Measurements from ENCODE around the gene DET1.
A peak's percentile ranks its signal among the peaks of the same experiment; 100 is the strongest.
"Not testable (repeated sequence)": the region's sequence is repeated elsewhere in the genome, so short reads cannot be mapped to it uniquely, and the experiment has no call there.

DET1 gene

GRCh38 chr15:88568589-88568988 is 22.1 kb upstream of the DET1 start:
- H3K36me3 ChIP-seq (ENCODE audit: control insufficient read depth, insufficient read depth, low read length): no peaks in the 10 kb centered on the region
- WGBS, 2 experiments (ENCODE audit: insufficient coverage in 2 of 2): 74 to 89% methylated on average over 4 to 6 of the region's 6 CpGs
- H3K27ac ChIP-seq (ENCODE audit: low read depth, low read length, severe bottlenecking): no peak overlapping the region

GRCh38 chr15:88564741-88565140 is 18.3 kb upstream of the DET1 start:
- Histone ChIP-seq H3K27ac (ENCODE audit: low read depth, low read length, severe bottlenecking) (no peak overlapping the region), H3K4me1 (ENCODE audit: control insufficient read depth, insufficient read depth, low read length, poor library complexity, severe bottlenecking) (peaks cover 5% of the 10 kb centered on the region), H3K36me3 (ENCODE audit: control insufficient read depth, insufficient read depth, low read length) (no peaks in the 10 kb centered on the region), H3K4me3 (ENCODE audit: extremely low read depth, insufficient read depth, low read length, poor library complexity, severe bottlenecking) (no peak overlapping the region), H3K9me3 (ENCODE audit: control insufficient read depth, low read length) (no peaks in the 10 kb centered on the region)
- 94 to 96% methylated on average over 3 of the region's 3 CpGs for WGBS, 2 experiments (ENCODE audit: insufficient coverage in 2 of 2)

More at GRCh38 chr15:88568589-88568988, 22.1 kb upstream of the DET1 start:
- Histone ChIP-seq H3K4me3 (ENCODE audit: extremely low read depth, insufficient read depth, low read length, poor library complexity, severe bottlenecking) (no peak overlapping the region), H3K9me3 (ENCODE audit: control insufficient read depth, low read length) (no peaks in the 10 kb centered on the region), H3K4me1 (ENCODE audit: control insufficient read depth, insufficient read depth, low read length, poor library complexity, severe bottlenecking) (peaks cover 5% of the 10 kb centered on the region)

GRCh38 chr15:88563638-88564037 is 17.2 kb upstream of the DET1 start:
- Histone ChIP-seq H3K4me1 (ENCODE audit: control insufficient read depth, insufficient read depth, low read length, poor library complexity, severe bottlenecking) (peaks cover 5% of the 10 kb centered on the region), H3K4me3 (ENCODE audit: extremely low read depth, insufficient read depth, low read length, poor library complexity, severe bottlenecking) (no peak overlapping the region), H3K9me3 (ENCODE audit: control insufficient read depth, low read length) (no peaks in the 10 kb centered on the region), H3K27ac (ENCODE audit: low read depth, low read length, severe bottlenecking) (no peak overlapping the region), H3K36me3 (ENCODE audit: control insufficient read depth, insufficient read depth, low read length) (no peaks in the 10 kb centered on the region)
- 31 to 86% methylated on average over 3 to 4 of the region's 5 CpGs for WGBS, 2 experiments (ENCODE audit: insufficient coverage in 2 of 2)

DNA sequence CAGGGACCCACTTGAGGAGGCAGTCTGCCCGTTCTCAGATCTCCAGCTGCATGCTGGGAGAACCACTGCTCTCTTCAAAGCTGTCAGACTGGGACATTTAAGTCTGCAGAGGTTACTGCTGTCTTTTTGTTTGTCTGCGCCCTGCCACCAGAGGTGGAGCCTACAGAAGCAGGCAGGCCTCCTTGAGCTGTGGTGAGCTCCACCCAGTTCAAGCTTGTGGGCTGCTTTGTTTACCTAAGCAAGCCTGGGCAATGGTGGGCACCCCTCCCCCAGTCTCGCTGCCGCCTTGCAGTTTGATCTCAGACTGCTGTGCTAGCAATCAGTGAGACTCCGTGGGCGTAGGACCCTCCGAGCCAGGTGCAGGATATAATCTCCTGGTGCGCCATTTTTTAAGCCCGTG is 13.1 kb upstream of the DET1 start:
- H3K36me3 ChIP-seq (ENCODE audit: control insufficient read depth, insufficient read depth, low read length); H3K9me3 ChIP-seq (ENCODE audit: control insufficient read depth, low read length); H3K4me1 ChIP-seq (ENCODE audit: control insufficient read depth, insufficient read depth, low read length, poor library complexity, severe bottlenecking); H3K4me3 ChIP-seq (ENCODE audit: extremely low read depth, insufficient read depth, low read length, poor library complexity, severe bottlenecking); H3K27ac ChIP-seq (ENCODE audit: low read depth, low read length, severe bottlenecking): not testable (repeated sequence)
- WGBS, 2 experiments (ENCODE audit: insufficient coverage in 2 of 2): 93 to 95% methylated on average over 7 to 8 of the region's 9 CpGs

DNA sequence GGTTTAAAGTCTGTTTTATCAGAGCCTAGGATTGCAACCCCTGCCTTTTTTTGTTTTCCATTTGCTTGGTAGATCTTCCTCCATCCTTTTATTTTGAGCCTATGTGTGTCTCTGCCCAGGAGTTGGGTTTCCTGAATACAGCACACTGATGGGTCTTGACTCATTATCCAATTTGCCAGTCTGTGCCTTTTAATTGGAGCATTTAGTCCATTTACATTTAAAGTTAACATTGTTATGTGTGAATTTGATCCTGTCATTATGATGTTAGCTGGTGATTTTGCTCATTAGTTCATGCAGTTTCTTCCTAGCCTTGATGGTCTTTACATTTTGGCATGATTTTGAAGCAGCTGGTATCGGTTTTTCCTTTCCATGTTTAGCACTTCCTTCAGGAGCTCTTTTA is 11.5 kb upstream of the DET1 start:
- not testable (repeated sequence) for H3K27ac ChIP-seq (ENCODE audit: low read depth, low read length, severe bottlenecking)
- no CpG with 5 or more reads among the region's 1 CpG for WGBS, 2 experiments (ENCODE audit: insufficient coverage in 2 of 2)

GRCh38 chr15:88548009-88548408 is 1.5 kb upstream of the DET1 start:
- 86% methylated on average over 1 of the region's 1 CpG; no CpG with 5 or more reads in 1 of the 2 experiments for WGBS, 2 experiments (ENCODE audit: insufficient coverage in 2 of 2)
- H3K4me1 ChIP-seq (ENCODE audit: control insufficient read depth, insufficient read depth, low read length, poor library complexity, severe bottlenecking): peaks cover 12% of the 10 kb centered on the region
- not testable (repeated sequence) for H3K27ac ChIP-seq (ENCODE audit: low read depth, low read length, severe bottlenecking); H3K4me3 ChIP-seq (ENCODE audit: extremely low read depth, insufficient read depth, low read length, poor library complexity, severe bottlenecking); H3K9me3 ChIP-seq (ENCODE audit: control insufficient read depth, low read length); H3K36me3 ChIP-seq (ENCODE audit: control insufficient read depth, insufficient read depth, low read length)

More for the DNA sequence above, 11.5 kb upstream of the DET1 start:
- not testable (repeated sequence) for H3K4me1 ChIP-seq (ENCODE audit: control insufficient read depth, insufficient read depth, low read length, poor library complexity, severe bottlenecking); H3K9me3 ChIP-seq (ENCODE audit: control insufficient read depth, low read length); H3K36me3 ChIP-seq (ENCODE audit: control insufficient read depth, insufficient read depth, low read length); H3K4me3 ChIP-seq (ENCODE audit: extremely low read depth, insufficient read depth, low read length, poor library complexity, severe bottlenecking)

DNA sequence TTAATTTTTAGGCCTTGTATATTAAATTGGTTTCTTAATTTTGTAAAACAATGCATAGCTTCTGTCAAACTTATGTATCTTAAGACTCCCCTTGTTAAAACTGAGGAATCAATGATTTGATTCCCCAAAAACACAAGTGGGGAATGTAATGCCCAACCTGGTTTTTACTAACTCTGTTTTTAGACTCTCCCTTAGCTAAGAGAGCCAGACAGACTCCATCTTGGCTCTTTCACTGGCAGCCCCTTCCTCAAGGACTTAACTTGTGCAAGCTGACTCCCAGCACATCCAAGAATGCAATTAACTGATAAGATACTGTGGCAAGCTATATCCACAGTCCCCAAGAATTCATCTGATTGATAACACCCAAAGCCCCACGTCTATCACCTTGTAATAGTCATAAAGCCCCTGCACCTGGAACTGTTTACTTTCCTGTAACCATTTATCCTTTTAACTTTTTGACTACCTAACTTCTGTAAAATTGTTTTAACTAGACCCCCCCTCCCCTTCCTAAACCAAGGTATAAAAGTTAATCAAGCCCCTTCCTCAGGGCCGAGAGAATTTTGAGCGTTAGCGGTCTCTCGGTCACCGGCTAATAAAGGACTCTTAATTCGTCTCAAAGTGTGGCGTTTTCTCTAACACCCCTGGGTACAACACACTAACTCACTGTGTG is 768 bp downstream of the DET1 start:
- H3K27ac ChIP-seq (ENCODE audit: low read depth, low read length, severe bottlenecking): peak overlapping the region; percentile 81
- 6 to 17% methylated on average over 7 of the region's 8 CpGs for WGBS, 2 experiments (ENCODE audit: insufficient coverage in 2 of 2)
- not testable (repeated sequence) for H3K9me3 ChIP-seq (ENCODE audit: control insufficient read depth, low read length); H3K36me3 ChIP-seq (ENCODE audit: control insufficient read depth, insufficient read depth, low read length)
- H3K4me1 ChIP-seq (ENCODE audit: control insufficient read depth, insufficient read depth, low read length, poor library complexity, severe bottlenecking): peaks cover 30% of the 10 kb centered on the region
- peak overlapping the region; percentile 73 for H3K4me3 ChIP-seq (ENCODE audit: extremely low read depth, insufficient read depth, low read length, poor library complexity, severe bottlenecking)

- H3K4me1 ChIP-seq (ENCODE audit: control insufficient read depth, insufficient read depth, low read length, poor library complexity, severe bottlenecking): peaks cover 34% of the 10 kb centered on the region
- H3K9me3 ChIP-seq (ENCODE audit: control insufficient read depth, low read length): no peaks in the 10 kb centered on the region
- H3K27ac ChIP-seq (ENCODE audit: low read depth, low read length, severe bottlenecking): peak overlapping the region; percentile 96
- 93 to 98% methylated on average over 13 of the region's 13 CpGs for WGBS, 2 experiments (ENCODE audit: insufficient coverage in 2 of 2)
- H3K4me3 ChIP-seq (ENCODE audit: extremely low read depth, insufficient read depth, low read length, poor library complexity, severe bottlenecking): no peak overlapping the region
- H3K36me3 ChIP-seq (ENCODE audit: control insufficient read depth, insufficient read depth, low read length): peaks cover 4% of the 10 kb centered on the region
These were observed 3.3 kb downstream of the DET1 start for GRCh38 chr15:88543065-88543776.

GRCh38 chr15:88542342-88542733 is 4.1 kb downstream of the DET1 start:
- WGBS, 2 experiments (ENCODE audit: insufficient coverage in 2 of 2): 80 to 87% methylated on average over 8 of the region's 8 CpGs
- peaks cover 4% of the 10 kb centered on the region for H3K36me3 ChIP-seq (ENCODE audit: control insufficient read depth, insufficient read depth, low read length)
- no peaks in the 10 kb centered on the region for H3K9me3 ChIP-seq (ENCODE audit: control insufficient read depth, low read length)
- no peak overlapping the region for H3K4me3 ChIP-seq (ENCODE audit: extremely low read depth, insufficient read depth, low read length, poor library complexity, severe bottlenecking)
- peak overlapping the region; percentile 96 for H3K27ac ChIP-seq (ENCODE audit: low read depth, low read length, severe bottlenecking)
- peaks cover 37% of the 10 kb centered on the region for H3K4me1 ChIP-seq (ENCODE audit: control insufficient read depth, insufficient read depth, low read length, poor library complexity, severe bottlenecking)

DNA sequence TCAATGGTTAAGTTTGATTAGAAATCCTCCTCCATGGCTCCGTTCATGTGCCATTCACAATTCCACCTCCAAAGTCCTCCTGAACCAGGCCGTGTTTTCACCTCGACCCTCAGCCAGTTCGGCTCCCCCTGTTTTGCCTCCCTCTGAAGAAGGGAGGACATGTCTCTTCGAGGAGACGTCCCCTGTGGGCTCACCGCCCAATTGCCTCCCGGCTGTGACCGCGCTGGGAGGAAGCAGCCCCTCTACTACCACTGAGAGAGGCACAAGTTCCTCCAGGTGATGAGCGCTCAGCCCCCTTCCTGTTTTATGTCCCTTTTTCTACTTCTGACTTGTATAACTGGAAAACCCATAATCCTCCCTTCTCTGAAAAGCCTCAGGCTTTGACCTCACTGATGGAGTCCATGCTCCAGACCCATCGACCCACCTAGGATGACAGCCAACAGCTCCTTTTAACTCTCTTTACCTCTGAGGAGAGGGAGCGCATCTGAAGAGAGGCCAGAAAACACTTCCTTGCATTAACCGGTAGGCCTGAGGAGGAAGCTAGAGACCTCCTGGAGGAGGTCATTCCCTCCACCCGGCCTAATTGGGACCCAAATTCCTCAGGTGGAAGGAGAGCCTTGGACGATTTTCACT is 4.7 kb downstream of the DET1 start:
- Histone ChIP-seq H3K9me3 (ENCODE audit: control insufficient read depth, low read length) (no peaks in the 10 kb centered on the region), H3K4me1 (ENCODE audit: control insufficient read depth, insufficient read depth, low read length, poor library complexity, severe bottlenecking) (peaks cover 40% of the 10 kb centered on the region), H3K4me3 (ENCODE audit: extremely low read depth, insufficient read depth, low read length, poor library complexity, severe bottlenecking) (no peak overlapping the region), H3K27ac (ENCODE audit: low read depth, low read length, severe bottlenecking) (peak overlapping the region; percentile 96), H3K36me3 (ENCODE audit: control insufficient read depth, insufficient read depth, low read length) (peaks cover 4% of the 10 kb centered on the region)
- 77 to 88% methylated on average over 10 to 14 of the region's 16 CpGs for WGBS, 2 experiments (ENCODE audit: insufficient coverage in 2 of 2)

GRCh38 chr15:88541111-88541510 is 5.4 kb downstream of the DET1 start:
- 72% methylated on average over 2 of the region's 9 CpGs; no CpG with 5 or more reads in 1 of the 2 experiments for WGBS, 2 experiments (ENCODE audit: insufficient coverage in 2 of 2)

More at GRCh38 chr15:88541111-88541510, 5.4 kb downstream of the DET1 start:
- not testable (repeated sequence) for H3K36me3 ChIP-seq (ENCODE audit: control insufficient read depth, insufficient read depth, low read length); H3K9me3 ChIP-seq (ENCODE audit: control insufficient read depth, low read length); H3K27ac ChIP-seq (ENCODE audit: low read depth, low read length, severe bottlenecking); H3K4me3 ChIP-seq (ENCODE audit: extremely low read depth, insufficient read depth, low read length, poor library complexity, severe bottlenecking)
- peaks cover 40% of the 10 kb centered on the region for H3K4me1 ChIP-seq (ENCODE audit: control insufficient read depth, insufficient read depth, low read length, poor library complexity, severe bottlenecking)
